ENCODE measurements around the gene PSMD6.

Gene PSMD6

DNA sequence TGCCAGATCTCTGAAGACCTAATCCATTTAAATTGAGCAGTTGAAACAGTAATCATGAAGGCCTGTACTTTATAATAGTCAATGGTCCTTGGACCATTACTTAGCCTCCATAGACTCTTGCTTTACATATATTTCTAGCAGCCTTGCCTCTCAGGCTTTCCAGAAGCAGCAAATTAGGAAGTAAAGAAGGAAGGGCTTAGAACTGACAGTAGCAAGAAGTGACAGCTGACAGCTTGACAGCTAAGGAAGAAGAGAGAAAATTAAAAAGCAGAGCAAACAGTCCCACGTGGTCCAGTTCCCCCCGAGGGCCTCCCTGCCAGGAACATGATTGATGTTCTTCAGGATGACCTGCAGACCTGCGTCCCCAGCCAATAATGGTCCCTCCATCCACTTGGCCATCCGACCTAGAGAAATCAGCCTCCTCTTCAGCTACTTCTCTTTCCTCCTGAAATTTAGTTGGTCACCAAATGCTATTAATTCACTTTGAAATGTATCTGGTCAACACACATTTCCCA lies 15.0 kb upstream of the PSMD6 start:
- TF ChIP-seq, protein P1, sequence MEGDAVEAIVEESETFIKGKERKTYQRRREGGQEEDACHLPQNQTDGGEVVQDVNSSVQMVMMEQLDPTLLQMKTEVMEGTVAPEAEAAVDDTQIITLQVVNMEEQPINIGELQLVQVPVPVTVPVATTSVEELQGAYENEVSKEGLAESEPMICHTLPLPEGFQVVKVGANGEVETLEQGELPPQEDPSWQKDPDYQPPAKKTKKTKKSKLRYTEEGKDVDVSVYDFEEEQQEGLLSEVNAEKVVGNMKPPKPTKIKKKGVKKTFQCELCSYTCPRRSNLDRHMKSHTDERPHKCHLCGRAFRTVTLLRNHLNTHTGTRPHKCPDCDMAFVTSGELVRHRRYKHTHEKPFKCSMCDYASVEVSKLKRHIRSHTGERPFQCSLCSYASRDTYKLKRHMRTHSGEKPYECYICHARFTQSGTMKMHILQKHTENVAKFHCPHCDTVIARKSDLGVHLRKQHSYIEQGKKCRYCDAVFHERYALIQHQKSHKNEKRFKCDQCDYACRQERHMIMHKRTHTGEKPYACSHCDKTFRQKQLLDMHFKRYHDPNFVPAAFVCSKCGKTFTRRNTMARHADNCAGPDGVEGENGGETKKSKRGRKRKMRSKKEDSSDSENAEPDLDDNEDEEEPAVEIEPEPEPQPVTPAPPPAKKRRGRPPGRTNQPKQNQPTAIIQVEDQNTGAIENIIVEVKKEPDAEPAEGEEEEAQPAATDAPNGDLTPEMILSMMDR (IDR thresholded peaks at IDR 0.05; ENCODE audit: control insufficient read depth, insufficient read depth, low read depth, low read length, missing control alignments) = no peak
- H3K4me3 ChIP-seq (ENCODE audit: control insufficient read depth, low read depth, low read length) = no peak overlapping the region
- no peak for DNase-seq (ENCODE audit: low read depth)

DNA sequence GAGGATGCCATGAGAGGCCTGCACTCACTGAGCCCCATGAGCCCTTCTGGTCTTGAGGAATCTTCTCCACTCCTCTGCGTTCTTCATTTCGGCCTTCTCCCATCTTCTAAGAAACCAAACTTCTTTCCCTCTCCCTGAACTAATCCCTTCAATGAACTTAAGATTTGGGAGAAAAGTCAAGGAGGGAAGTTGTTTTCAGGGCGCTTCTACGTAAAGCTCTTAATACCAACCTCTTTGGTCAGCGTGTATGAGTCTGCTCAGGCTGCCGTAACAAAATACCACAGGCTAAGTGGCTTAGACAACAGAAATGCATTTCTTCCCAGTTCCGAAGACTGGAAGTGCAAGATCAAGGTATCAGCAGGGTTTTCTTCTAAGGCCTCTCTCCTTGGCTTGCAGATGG lies 13.8 kb upstream of the PSMD6 start:
- H3K4me3 ChIP-seq (ENCODE audit: control insufficient read depth, low read depth, low read length) = no peak overlapping the region
- DNase-seq (ENCODE audit: low read depth) = no peak
- TF ChIP-seq, protein P1 (IDR thresholded peaks at IDR 0.05; ENCODE audit: control insufficient read depth, insufficient read depth, low read depth, low read length, missing control alignments) = no peak

DNA sequence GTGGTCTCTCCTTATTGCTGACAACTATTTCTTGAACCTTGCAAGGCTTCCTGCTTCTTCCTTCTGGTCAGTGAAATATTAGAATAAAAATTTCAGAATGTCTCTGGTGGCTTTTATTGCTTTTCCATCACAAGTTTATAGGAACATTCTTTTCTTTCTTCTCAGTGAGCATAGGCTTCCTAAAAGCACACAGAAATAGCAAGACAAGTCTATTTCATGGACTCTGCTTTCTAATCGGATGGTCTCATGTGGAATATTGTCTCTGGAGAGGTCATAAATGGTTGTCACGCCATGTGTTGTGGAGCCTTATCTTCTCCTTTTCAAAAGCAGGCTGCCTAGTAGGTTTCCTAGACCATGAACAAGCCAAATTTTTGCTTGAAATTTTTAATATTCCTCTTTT lies 9.8 kb upstream of the PSMD6 start:
- H3K4me3 ChIP-seq (ENCODE audit: control insufficient read depth, low read depth, low read length) = no peak overlapping the region
- TF ChIP-seq, protein P1 (IDR thresholded peaks at IDR 0.05; ENCODE audit: control insufficient read depth, insufficient read depth, low read depth, low read length, missing control alignments) = no peak
- DNase-seq (ENCODE audit: low read depth) = no peak

DNA sequence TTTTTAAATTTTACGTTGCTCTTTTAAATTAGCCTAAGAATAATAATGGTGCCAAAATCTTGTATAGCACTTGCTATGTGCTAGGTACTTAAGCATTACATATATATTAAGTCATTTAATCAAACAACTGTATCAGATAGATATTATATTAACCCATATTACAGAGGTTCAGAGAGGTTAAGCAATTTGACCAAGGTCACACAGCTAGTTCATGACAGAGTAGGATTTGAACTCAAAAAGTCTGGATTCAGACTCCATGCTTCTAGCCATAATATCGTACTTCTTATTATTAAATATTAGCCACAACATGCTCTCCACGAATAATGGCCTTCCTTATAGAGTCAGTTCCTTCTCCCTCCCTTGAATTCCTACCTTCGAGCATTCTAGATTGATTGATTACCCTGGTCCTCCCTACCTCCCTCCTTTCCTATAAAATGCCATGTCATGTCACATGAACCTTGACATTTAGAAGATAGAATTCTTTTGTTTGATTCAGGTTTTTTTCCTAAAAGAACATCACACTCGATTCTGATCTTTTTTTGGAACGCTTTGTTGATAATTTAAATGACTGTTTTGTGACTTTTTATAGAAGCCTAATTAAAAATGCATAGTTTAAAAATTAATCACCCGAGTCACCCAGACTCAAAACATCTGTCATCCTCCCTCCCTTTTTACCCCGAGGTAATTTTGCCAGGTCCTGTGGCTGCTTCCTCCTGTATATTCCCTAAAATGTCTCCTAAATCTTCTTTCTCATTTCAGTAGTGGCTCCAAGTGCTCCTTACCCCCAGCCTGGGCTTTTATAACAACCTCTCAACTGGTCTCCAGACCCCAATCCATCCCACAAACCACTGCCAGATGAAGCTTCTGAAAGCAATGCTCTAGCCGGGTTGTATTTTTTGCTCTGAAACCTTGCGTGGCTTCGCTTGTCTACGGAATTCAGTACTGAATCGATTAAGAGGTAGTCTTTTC lies 8.5 kb upstream of the PSMD6 start:
- H3K4me3 ChIP-seq (ENCODE audit: control insufficient read depth, low read depth, low read length) = no peak overlapping the region
- TF ChIP-seq, protein P1 (IDR thresholded peaks at IDR 0.05; ENCODE audit: control insufficient read depth, insufficient read depth, low read depth, low read length, missing control alignments) = no peak
- no peak for DNase-seq (ENCODE audit: low read depth)

DNA sequence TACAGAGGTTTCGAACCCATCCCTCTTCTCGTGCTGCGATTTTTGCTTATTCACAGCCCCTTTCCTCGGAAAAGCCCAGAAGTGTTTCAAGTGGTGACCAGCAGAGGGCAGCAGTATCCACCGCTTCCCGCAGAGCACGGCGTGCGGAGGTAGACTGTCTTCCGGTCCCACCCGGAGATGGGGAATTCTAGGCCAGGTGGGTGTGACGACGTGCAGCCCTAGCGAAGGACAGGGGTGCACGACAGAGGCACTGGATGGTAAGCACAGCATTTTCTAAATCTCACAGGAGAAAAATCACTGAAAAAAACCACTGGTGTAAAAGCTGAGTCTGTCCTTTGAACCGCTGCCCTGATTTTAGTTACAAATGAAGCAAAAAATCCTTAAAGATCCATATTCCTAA lies 7.4 kb upstream of the PSMD6 start:
- H3K4me3 ChIP-seq (ENCODE audit: control insufficient read depth, low read depth, low read length) = peak overlapping the region; percentile 7
- no peak for DNase-seq (ENCODE audit: low read depth)
- TF ChIP-seq, protein P1 (IDR thresholded peaks at IDR 0.05; ENCODE audit: control insufficient read depth, insufficient read depth, low read depth, low read length, missing control alignments) = peak; percentile 87

DNA sequence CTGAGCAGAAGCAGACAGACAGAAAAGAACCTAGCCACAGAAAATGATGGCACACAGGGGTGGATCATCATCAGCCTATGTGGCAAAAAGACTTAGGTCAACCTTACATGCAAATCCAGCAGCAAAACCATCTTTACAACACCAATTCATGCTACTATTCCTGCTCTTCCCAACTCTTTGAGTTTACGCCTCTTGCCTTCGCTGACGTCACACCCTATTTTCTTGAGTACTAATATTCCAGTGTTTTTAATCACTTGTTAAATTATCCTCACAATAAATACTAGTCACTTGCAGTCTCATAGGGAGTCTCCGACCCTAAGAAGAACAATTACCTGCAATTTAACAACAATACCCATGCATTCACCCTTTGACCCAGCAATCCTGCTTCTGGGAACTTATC lies 6.0 kb upstream of the PSMD6 start:
- H3K4me3 ChIP-seq (ENCODE audit: control insufficient read depth, low read depth, low read length) = no peak overlapping the region
- TF ChIP-seq, protein P1 (IDR thresholded peaks at IDR 0.05; ENCODE audit: control insufficient read depth, insufficient read depth, low read depth, low read length, missing control alignments) = no peak
- DNase-seq (ENCODE audit: low read depth) = no peak

Measured in AG09309 (cell line).